DOHH2 (cell line): Measurements from ENCODE around the gene OASL.

Experiments used
- H3F3A ChIP-seq: fragments of 200-600 bp; sonication (generic), shearing (Covaris generic); 2 replicates; pipeline ENCODE4 v1.6.0; 2016; ENCODE audit warnings: antibody characterized with exemption, mild to moderate bottlenecking; ENCODE audit not compliant: control insufficient read depth, insufficient read depth
- H3K27ac ChIP-seq: fragments of 200-600 bp; sonication (generic); 2 replicates; pipeline ENCODE4 v1.5.1; 2014; ENCODE audit warnings: low read depth, mild to moderate bottlenecking, low read length, moderate library complexity
- H3K27me3 ChIP-seq: fragments of 200-600 bp; sonication (generic); 2 replicates; pipeline ENCODE4 v1.6.1; 2014; ENCODE audit warnings: mild to moderate bottlenecking, low read length, mixed read lengths; ENCODE audit not compliant: control insufficient read depth
- H3K36me3 ChIP-seq: fragments of 200-600 bp; sonication (generic); 2 replicates; pipeline ENCODE4 v1.6.1; 2014; ENCODE audit warnings: mild to moderate bottlenecking, low read length, moderate library complexity, mixed read lengths; ENCODE audit not compliant: control insufficient read depth
- H3K4me1 ChIP-seq: fragments of 200-600 bp; sonication (generic); 2 replicates; pipeline ENCODE4 v1.6.1; 2014; ENCODE audit warnings: mild to moderate bottlenecking, low read length, mixed read lengths; ENCODE audit not compliant: control insufficient read depth
- H3K4me2 ChIP-seq: fragments of 200-600 bp; sonication (generic); 2 replicates; pipeline ENCODE4 v1.6.0; 2014; ENCODE audit warnings: mild to moderate bottlenecking, low read length, moderate library complexity
- H3K4me3 ChIP-seq: fragments of 200-600 bp; sonication (generic); 2 replicates; pipeline ENCODE4 v1.5.1; 2014; ENCODE audit warnings: mild to moderate bottlenecking, low read length, mixed read lengths
- H3K79me2 ChIP-seq: fragments of 200-600 bp; sonication (generic); 2 replicates; pipeline ENCODE4 v1.6.1; 2014; ENCODE audit warnings: mild to moderate bottlenecking, low read length, mixed read lengths; ENCODE audit not compliant: control insufficient read depth
- H3K9me2 ChIP-seq: fragments of 200-600 bp; sonication (generic); replicated peaks from 2 replicates; pipeline ENCODE4 v1.6.1; 2014; ENCODE audit warnings: mild to moderate bottlenecking, low read length, mixed read lengths; ENCODE audit not compliant: control insufficient read depth
- H3K9me3 ChIP-seq: fragments of 200-600 bp; sonication (generic); 2 replicates; pipeline ENCODE4 v1.6.1; 2014; ENCODE audit warnings: antibody characterized with exemption, low read length, mixed read lengths; ENCODE audit not compliant: control insufficient read depth, insufficient read depth
- H4K20me1 ChIP-seq: fragments of 200-600 bp; sonication (generic); 2 replicates; pipeline ENCODE4 v1.6.0; 2014; ENCODE audit warnings: low read depth, mild to moderate bottlenecking, antibody characterized with exemption, low read length, moderate library complexity; ENCODE audit not compliant: control insufficient read depth, insufficient read depth
- CTCF ChIP-seq: fragments of 200-600 bp; sonication (generic); IDR thresholded peaks from one replicate; pipeline ENCODE4 v1.5.1; 2014; ENCODE audit warnings: antibody characterized with exemption, mild to moderate bottlenecking, low read depth, low read length; ENCODE audit not compliant: poor library complexity, severe bottlenecking
- EZH2phosphoT487 ChIP-seq: fragments of 200-600 bp; sonication (generic); IDR thresholded peaks from 2 replicates; pipeline ENCODE4 v1.6.1; 2017; ENCODE audit warnings: borderline replicate concordance, mild to moderate bottlenecking, antibody characterized with exemption, low read length, moderate library complexity, mixed read lengths

The OASL gene

GRCh38 chr12:120999191-121000120 lies 39.6 kb downstream of the OASL start:
- no peaks in the 10 kb centered on the region; the same call in 1 of the 2 replicates for H3K27me3 ChIP-seq
- no peaks in the 10 kb centered on the region for H3K4me1 ChIP-seq
- no peak for TF ChIP-seq EZH2phosphoT487
- no peak for TF ChIP-seq CTCF
- H3F3A ChIP-seq = no peaks in the 10 kb centered on the region; the same call in 1 of the 2 replicates
- H3K9me3 ChIP-seq = no peaks in the 10 kb centered on the region
- no peak overlapping the region for H3K27ac ChIP-seq
- no peaks in the 10 kb centered on the region for H3K79me2 ChIP-seq
- no peaks in the 10 kb centered on the region; the same call in 1 of the 2 replicates for H3K9me2 ChIP-seq
- no peak overlapping the region for H3K4me3 ChIP-seq
- no peaks in the 10 kb centered on the region for H4K20me1 ChIP-seq
- H3K4me2 ChIP-seq = no peak overlapping the region
- peaks cover 15% of the 10 kb centered on the region for H3K36me3 ChIP-seq

GRCh38 chr12:120998435-120998834 lies 40.6 kb downstream of the OASL start:
- H3K4me2 ChIP-seq = no peak overlapping the region
- no peak overlapping the region for H3K27ac ChIP-seq

GRCh38 chr12:120997448-120997847 lies 41.6 kb downstream of the OASL start:
- H3K79me2 ChIP-seq = no peaks in the 10 kb centered on the region
- H3K4me2 ChIP-seq = no peak overlapping the region
- H3F3A ChIP-seq = no peaks in the 10 kb centered on the region; the same call in 1 of the 2 replicates
- H3K27me3 ChIP-seq = no peaks in the 10 kb centered on the region; the same call in 1 of the 2 replicates
- no peaks in the 10 kb centered on the region; the same call in 1 of the 2 replicates for H3K9me2 ChIP-seq
- H3K9me3 ChIP-seq = no peaks in the 10 kb centered on the region
- no peaks in the 10 kb centered on the region for H3K4me1 ChIP-seq
- H4K20me1 ChIP-seq = no peaks in the 10 kb centered on the region
- no peak for TF ChIP-seq EZH2phosphoT487
- no peak for TF ChIP-seq CTCF
- H3K4me3 ChIP-seq = no peak overlapping the region
- H3K36me3 ChIP-seq = no peaks in the 10 kb centered on the region
- no peak overlapping the region for H3K27ac ChIP-seq

More at GRCh38 chr12:120998435-120998834, 40.6 kb downstream of the OASL start:
- Histone ChIP-seq H3K79me2 (no peaks in the 10 kb centered on the region), H3K27me3 (no peaks in the 10 kb centered on the region; the same call in 1 of the 2 replicates), H3K36me3 (peaks cover 5% of the 10 kb centered on the region), H3K4me1 (no peaks in the 10 kb centered on the region), H4K20me1 (no peaks in the 10 kb centered on the region), H3K9me3 (no peaks in the 10 kb centered on the region), H3F3A (no peaks in the 10 kb centered on the region; the same call in 1 of the 2 replicates), H3K9me2 (no peaks in the 10 kb centered on the region; the same call in 1 of the 2 replicates), H3K4me3 (no peak overlapping the region)
- TF ChIP-seq EZH2phosphoT487 (no peak), CTCF (no peak)
